ENCODE measurements around the gene RAD51B. TPM values are rescaled to one million over a fixed set of nuclear protein-coding genes. Genes with fewer than 3 reads are reported as not detected.
"Not testable (repeated sequence)": the region's sequence is repeated elsewhere in the genome, so short reads cannot be mapped to it uniquely, and the experiment has no call there.

RAD51B gene
- total RNA-seq, 1 donor from 2014 or later: 28.5 TPM

DNA sequence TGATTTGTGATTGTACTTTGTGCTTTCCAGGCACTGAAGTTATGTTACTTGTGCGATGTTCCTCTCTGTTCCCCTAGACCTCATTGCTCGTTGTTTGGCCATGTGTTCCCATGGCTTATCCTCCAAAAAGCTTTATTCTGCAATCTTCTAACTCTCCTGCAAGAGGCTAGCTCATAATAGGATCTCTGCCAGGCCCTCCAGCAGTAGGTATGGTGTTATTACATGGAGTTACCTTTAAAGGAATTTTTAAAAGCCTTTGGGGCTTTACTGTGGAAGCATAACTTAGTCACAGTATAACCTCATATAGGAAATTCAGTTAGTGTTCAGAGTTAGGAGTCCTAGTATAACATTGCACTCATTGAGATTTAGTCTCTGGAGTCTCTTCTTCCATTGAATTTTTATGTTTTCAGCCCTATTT, 292.3 kb downstream of the RAD51B start:
- TF ChIP-seq, protein P1, sequence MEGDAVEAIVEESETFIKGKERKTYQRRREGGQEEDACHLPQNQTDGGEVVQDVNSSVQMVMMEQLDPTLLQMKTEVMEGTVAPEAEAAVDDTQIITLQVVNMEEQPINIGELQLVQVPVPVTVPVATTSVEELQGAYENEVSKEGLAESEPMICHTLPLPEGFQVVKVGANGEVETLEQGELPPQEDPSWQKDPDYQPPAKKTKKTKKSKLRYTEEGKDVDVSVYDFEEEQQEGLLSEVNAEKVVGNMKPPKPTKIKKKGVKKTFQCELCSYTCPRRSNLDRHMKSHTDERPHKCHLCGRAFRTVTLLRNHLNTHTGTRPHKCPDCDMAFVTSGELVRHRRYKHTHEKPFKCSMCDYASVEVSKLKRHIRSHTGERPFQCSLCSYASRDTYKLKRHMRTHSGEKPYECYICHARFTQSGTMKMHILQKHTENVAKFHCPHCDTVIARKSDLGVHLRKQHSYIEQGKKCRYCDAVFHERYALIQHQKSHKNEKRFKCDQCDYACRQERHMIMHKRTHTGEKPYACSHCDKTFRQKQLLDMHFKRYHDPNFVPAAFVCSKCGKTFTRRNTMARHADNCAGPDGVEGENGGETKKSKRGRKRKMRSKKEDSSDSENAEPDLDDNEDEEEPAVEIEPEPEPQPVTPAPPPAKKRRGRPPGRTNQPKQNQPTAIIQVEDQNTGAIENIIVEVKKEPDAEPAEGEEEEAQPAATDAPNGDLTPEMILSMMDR (IDR thresholded peaks at IDR 0.05): no peak
- TF ChIP-seq POLR2AphosphoS5 (IDR thresholded peaks at IDR 0.05; ENCODE audit: insufficient read depth in 1 of 2, low read depth in 1 of 2) (no peak), POLR2A (IDR thresholded peaks at IDR 0.05) (no peak)
- no peak for DNase-seq (ENCODE audit: extremely low spot score in 2 of 2)
- Histone ChIP-seq H3K27ac (no peak overlapping the region), H3K36me3 (no peaks in the 10 kb centered on the region), H3K4me1 (peaks cover 17% of the 10 kb centered on the region), H3K27me3 (no peaks in the 10 kb centered on the region), H3K9me3 (no peaks in the 10 kb centered on the region), H3K4me3 (no peak overlapping the region)
- intact Hi-C loops (cut with DNase I): no loop called here

DNA sequence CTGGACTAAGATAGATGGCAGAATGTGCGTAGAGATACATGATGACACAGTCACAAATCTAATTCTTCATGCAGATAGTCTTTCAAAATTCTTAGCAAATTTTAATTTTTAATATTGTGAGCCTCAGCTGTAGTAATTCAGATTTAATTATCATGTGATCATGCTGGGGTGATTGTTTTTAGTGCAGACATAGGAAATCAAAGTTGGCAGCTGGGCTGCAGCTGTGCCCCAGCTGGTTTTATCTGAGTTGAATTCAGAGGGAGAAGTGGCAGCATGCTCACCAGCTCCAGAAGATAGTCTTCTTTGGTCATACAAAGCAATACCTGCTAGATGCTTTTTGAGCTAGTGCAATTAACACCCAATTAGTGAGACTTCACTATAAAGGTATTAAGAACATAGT, 292.9 kb downstream of the RAD51B start:
- peaks cover 17% of the 10 kb centered on the region for H3K4me1 ChIP-seq
- intact Hi-C loops (cut with DNase I): no loop called here
- no peaks in the 10 kb centered on the region for H3K36me3 ChIP-seq
- TF ChIP-seq POLR2A (IDR thresholded peaks at IDR 0.05): no peak
- H3K27ac ChIP-seq: no peak overlapping the region
- DNase-seq (ENCODE audit: extremely low spot score in 2 of 2): no peak
- H3K27me3 ChIP-seq: no peaks in the 10 kb centered on the region
- H3K9me3 ChIP-seq: no peaks in the 10 kb centered on the region
- H3K4me3 ChIP-seq: no peak overlapping the region

DNA sequence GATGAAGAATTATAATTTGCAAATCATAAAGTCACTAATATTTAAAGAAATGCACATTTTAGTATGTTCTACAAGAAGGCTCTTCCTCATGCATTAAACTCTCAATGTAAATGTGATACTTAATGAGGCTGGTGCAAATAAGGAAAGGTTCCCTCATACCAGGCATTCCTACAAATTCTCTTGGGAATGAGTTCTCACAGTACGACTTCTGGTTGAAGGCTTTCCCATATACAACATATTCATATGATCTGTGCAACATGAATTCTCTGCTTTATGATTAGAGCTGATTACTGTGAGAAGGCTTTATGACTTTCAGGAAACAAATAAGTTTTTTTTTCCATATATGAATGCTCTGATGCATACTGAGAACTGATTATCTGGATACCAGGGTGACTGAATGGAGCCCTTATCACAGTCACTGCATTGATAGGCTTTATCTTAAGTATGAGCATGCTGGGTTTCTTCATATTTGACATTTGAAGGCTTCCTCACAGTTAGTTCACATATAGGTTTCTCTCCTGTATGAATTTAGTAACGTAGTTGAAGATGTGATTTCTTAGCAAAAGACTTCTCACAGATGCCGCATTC, 293.9 kb downstream of the RAD51B start:
- no peaks in the 10 kb centered on the region for H3K36me3 ChIP-seq
- H3K9me3 ChIP-seq: no peaks in the 10 kb centered on the region
- TF ChIP-seq POLR2AphosphoS5 (IDR thresholded peaks at IDR 0.05; ENCODE audit: insufficient read depth in 1 of 2, low read depth in 1 of 2) (no peak), POLR2A (IDR thresholded peaks at IDR 0.05) (no peak)
- TF ChIP-seq, protein P1 (IDR thresholded peaks at IDR 0.05): no peak
- H3K27ac ChIP-seq: no peak overlapping the region
- intact Hi-C loops (cut with DNase I): no loop called here
- no peak overlapping the region for H3K4me3 ChIP-seq
- peaks cover 17% of the 10 kb centered on the region for H3K4me1 ChIP-seq
- no peak for DNase-seq (ENCODE audit: extremely low spot score in 2 of 2)
- H3K27me3 ChIP-seq: no peaks in the 10 kb centered on the region

DNA sequence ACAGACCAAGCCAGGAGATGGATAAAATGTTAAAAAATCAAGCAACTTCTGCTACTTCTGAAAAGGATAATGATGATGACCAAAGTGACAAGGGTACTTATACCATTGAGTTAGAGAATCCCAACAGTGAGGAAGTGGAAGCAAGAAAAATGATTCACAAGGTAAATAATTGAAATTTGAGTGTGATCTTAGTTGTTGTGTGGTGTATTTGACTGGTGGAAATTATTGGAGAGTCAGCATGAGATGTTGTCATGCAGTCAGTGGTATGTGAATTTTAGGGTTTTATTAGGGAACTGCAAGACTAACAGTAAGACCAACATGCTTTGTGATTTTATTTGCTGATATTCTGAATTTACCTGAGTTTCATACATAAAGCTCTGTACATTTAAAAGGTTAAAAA, 296.4 kb downstream of the RAD51B start:
- H3K27ac ChIP-seq; intact Hi-C loops (cut with DNase I); H3K36me3 ChIP-seq; H3K27me3 ChIP-seq; H3K4me3 ChIP-seq; H3K9me3 ChIP-seq; DNase-seq (ENCODE audit: extremely low spot score in 2 of 2): not testable (repeated sequence)
- peaks cover 14% of the 10 kb centered on the region for H3K4me1 ChIP-seq

DNA sequence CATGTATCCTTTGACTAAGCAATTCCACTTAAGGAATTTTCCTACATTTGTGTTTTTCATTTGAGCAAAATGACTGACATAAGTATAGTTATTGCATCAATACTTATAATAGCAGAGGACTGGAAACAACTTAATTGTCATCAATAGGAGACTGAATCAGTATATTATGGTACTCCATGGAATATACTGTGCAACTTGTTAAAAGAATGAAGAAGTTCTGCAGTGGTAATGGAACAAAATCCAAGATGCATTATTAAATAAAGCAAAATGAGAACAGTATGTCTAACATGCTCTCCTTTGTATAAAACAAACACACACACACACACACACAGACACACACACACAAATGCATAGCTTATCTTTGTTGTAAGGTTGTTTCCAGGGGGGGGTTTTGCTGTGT, 303.1 kb downstream of the RAD51B start:
- no peaks in the 10 kb centered on the region for H3K27me3 ChIP-seq
- H3K4me1 ChIP-seq: peaks cover 13% of the 10 kb centered on the region
- no peak overlapping the region for H3K4me3 ChIP-seq
- no peak for DNase-seq (ENCODE audit: extremely low spot score in 2 of 2)
- no peak overlapping the region for H3K27ac ChIP-seq
- no peaks in the 10 kb centered on the region for H3K36me3 ChIP-seq
- TF ChIP-seq POLR2A (IDR thresholded peaks at IDR 0.05) (no peak), POLR2AphosphoS5 (IDR thresholded peaks at IDR 0.05; ENCODE audit: insufficient read depth in 1 of 2, low read depth in 1 of 2) (no peak)
- TF ChIP-seq, protein P1 (IDR thresholded peaks at IDR 0.05): no peak
- intact Hi-C loops (cut with DNase I): no loop called here
- H3K9me3 ChIP-seq: no peaks in the 10 kb centered on the region

DNA sequence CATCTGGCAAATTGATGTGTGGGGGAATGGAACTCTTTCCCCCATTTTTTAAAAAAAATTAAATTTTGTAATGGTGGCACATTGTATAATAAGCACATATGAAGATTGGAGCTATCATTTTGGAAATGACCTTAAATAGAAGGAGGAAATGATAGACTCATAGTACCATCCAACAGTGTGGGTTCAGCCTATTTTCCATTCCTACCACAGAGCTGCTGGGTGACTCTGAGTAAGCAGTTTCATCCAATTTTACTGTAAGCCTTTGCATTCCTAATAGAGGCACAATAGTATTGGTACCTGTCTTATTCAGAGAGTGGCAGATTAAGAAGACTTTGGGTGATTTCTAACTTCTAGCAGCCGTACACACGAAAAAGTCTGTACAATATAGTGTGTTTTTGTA, 304.5 kb downstream of the RAD51B start:
- Histone ChIP-seq H3K36me3 (no peaks in the 10 kb centered on the region), H3K27ac (no peak overlapping the region), H3K27me3 (no peaks in the 10 kb centered on the region), H3K4me3 (no peak overlapping the region), H3K9me3 (no peaks in the 10 kb centered on the region), H3K4me1 (peaks cover 13% of the 10 kb centered on the region)
- TF ChIP-seq POLR2A (IDR thresholded peaks at IDR 0.05): no peak
- TF ChIP-seq, protein P1 (IDR thresholded peaks at IDR 0.05): no peak
- TF ChIP-seq POLR2AphosphoS5 (IDR thresholded peaks at IDR 0.05; ENCODE audit: insufficient read depth in 1 of 2, low read depth in 1 of 2): no peak
- DNase-seq (ENCODE audit: extremely low spot score in 2 of 2): no peak
- intact Hi-C loops (cut with DNase I): no loop called here

All from vagina (tissue), 2 donors.